Loucy (cell line): ENCODE data around the gene THAP7.
"Not testable (repeated sequence)": the region's sequence is repeated elsewhere in the genome, so short reads cannot be mapped to it uniquely, and the experiment has no call there.

Experiments
- H2AFZ ChIP-seq: fragments of 200-600 bp; sonication (generic); 2 replicates; pipeline ENCODE4 v1.6.0; 2016; ENCODE audit warnings: antibody characterized with exemption, mild to moderate bottlenecking, low read length, moderate library complexity
- H3F3A ChIP-seq: fragments of 200-600 bp; 2 replicates; pipeline ENCODE4 v1.6.0; 2016; ENCODE audit warnings: antibody characterized with exemption, low read depth, mild to moderate bottlenecking
- H3K27me3 ChIP-seq: fragments of 200-600 bp; sonication (generic); 2 replicates; pipeline ENCODE4 v1.6.1; 2014; ENCODE audit warnings: low read length, mild to moderate bottlenecking; ENCODE audit not compliant: insufficient read depth, poor library complexity, severe bottlenecking
- H3K36me3 ChIP-seq: fragments of 200-600 bp; sonication (generic); 2 replicates; pipeline ENCODE4 v1.6.1; 2016; ENCODE audit warnings: low read length; ENCODE audit not compliant: insufficient read depth
- H3K4me1 ChIP-seq: fragments of 200-600 bp; sonication (generic); 2 replicates; pipeline ENCODE4 v1.5.1; 2014; ENCODE audit warnings: low read length, mild to moderate bottlenecking; ENCODE audit not compliant: insufficient read depth, poor library complexity, severe bottlenecking
- H3K4me2 ChIP-seq: fragments of 200-600 bp; sonication (generic); 2 replicates; pipeline ENCODE4 v1.6.0; 2014; ENCODE audit warnings: antibody characterized with exemption, low read length, low read depth, mild to moderate bottlenecking; ENCODE audit not compliant: poor library complexity, severe bottlenecking
- H3K4me3 ChIP-seq: fragments of 200-600 bp; sonication (generic); 2 replicates; pipeline ENCODE4 v1.5.1; 2014; ENCODE audit warnings: low read length, mild to moderate bottlenecking, mixed read lengths; ENCODE audit not compliant: poor library complexity, severe bottlenecking
- H3K79me2 ChIP-seq: fragments of 200-600 bp; sonication (generic); 2 replicates; pipeline ENCODE4 v1.6.1; 2014; ENCODE audit warnings: low read length; ENCODE audit not compliant: insufficient read depth
- H3K9ac ChIP-seq: fragments of 200-600 bp; sonication (generic); 2 replicates; pipeline ENCODE4 v1.6.0; 2014; ENCODE audit warnings: mild to moderate bottlenecking, low read depth, low read length, moderate library complexity; ENCODE audit not compliant: poor library complexity, severe bottlenecking
- H3K9me2 ChIP-seq: fragments of 200-600 bp; sonication (generic); replicated peaks from 2 replicates; pipeline ENCODE4 v1.6.1; 2016; ENCODE audit warnings: low read depth, low read length, mixed read lengths
- H3K9me3 ChIP-seq: fragments of 200-600 bp; sonication (generic); 2 replicates; pipeline ENCODE4 v1.6.1; 2014; ENCODE audit warnings: mild to moderate bottlenecking, antibody characterized with exemption, low read length, low read depth; ENCODE audit not compliant: insufficient read depth
- H4K20me1 ChIP-seq: fragments of 200-600 bp; sonication (generic); 2 replicates; pipeline ENCODE4 v1.6.0; 2014; ENCODE audit warnings: antibody characterized with exemption, low read length, mild to moderate bottlenecking; ENCODE audit not compliant: insufficient read depth, poor library complexity, severe bottlenecking
- CTCF ChIP-seq: fragments of 200-600 bp; sonication (generic); conservative IDR thresholded peaks from 2 replicates; pipeline ENCODE4 v1.5.1; 2014; ENCODE audit warnings: mild to moderate bottlenecking, antibody characterized with exemption, low read length
- EZH2phosphoT487 ChIP-seq: fragments of 200-600 bp; IDR thresholded peaks from 2 replicates; pipeline ENCODE4 v1.6.1; 2018; ENCODE audit warnings: antibody characterized with exemption, mild to moderate bottlenecking, moderate library complexity, borderline replicate concordance

The THAP7 gene

GRCh38 chr22:20974336-20974955 lies 27.5 kb downstream of the THAP7 start:
- Histone ChIP-seq H2AFZ (no peak overlapping the region), H3K9me2 (no peaks in the 10 kb centered on the region), H4K20me1 (no peaks in the 10 kb centered on the region), H3K9ac (no peak overlapping the region), H3K36me3 (no peaks in the 10 kb centered on the region), H3K4me2 (no peak overlapping the region), H3F3A (no peaks in the 10 kb centered on the region), H3K79me2 (no peaks in the 10 kb centered on the region), H3K27me3 (no peaks in the 10 kb centered on the region), H3K9me3 (no peaks in the 10 kb centered on the region), H3K4me3 (no peak overlapping the region), H3K4me1 (no peaks in the 10 kb centered on the region)
- no peak for TF ChIP-seq CTCF
- no peak for TF ChIP-seq EZH2phosphoT487

- H3K36me3 ChIP-seq = no peaks in the 10 kb centered on the region
- H3K9me3 ChIP-seq = no peaks in the 10 kb centered on the region
- no peaks in the 10 kb centered on the region for H3F3A ChIP-seq
- H3K79me2 ChIP-seq = no peaks in the 10 kb centered on the region
- TF ChIP-seq CTCF = no peak
- TF ChIP-seq EZH2phosphoT487 = no peak
- H4K20me1 ChIP-seq = no peaks in the 10 kb centered on the region
- H3K4me2 ChIP-seq = no peak overlapping the region
- no peaks in the 10 kb centered on the region for H3K9me2 ChIP-seq
- no peak overlapping the region for H3K4me3 ChIP-seq
- H3K27me3 ChIP-seq = no peaks in the 10 kb centered on the region
- H3K9ac ChIP-seq = no peak overlapping the region
- no peak overlapping the region for H2AFZ ChIP-seq
- no peaks in the 10 kb centered on the region for H3K4me1 ChIP-seq
Measured at GRCh38 chr22:20973634-20974286, 28.2 kb downstream of the THAP7 start.

- H3K9ac ChIP-seq = no peak overlapping the region
- no peak for TF ChIP-seq EZH2phosphoT487
- no peak for TF ChIP-seq CTCF
- no peaks in the 10 kb centered on the region for H3K4me1 ChIP-seq
- no peak overlapping the region for H2AFZ ChIP-seq
- no peak overlapping the region for H3K4me3 ChIP-seq
- H4K20me1 ChIP-seq = no peaks in the 10 kb centered on the region
- no peaks in the 10 kb centered on the region for H3K9me3 ChIP-seq
- H3F3A ChIP-seq = no peaks in the 10 kb centered on the region
- no peaks in the 10 kb centered on the region for H3K9me2 ChIP-seq
- H3K79me2 ChIP-seq = no peaks in the 10 kb centered on the region
- no peak overlapping the region for H3K4me2 ChIP-seq
- no peaks in the 10 kb centered on the region for H3K36me3 ChIP-seq
- no peaks in the 10 kb centered on the region for H3K27me3 ChIP-seq
Measured at GRCh38 chr22:20972933-20973577, 28.9 kb downstream of the THAP7 start.

- H3K4me3 ChIP-seq, H3K9ac ChIP-seq, H3K4me2 ChIP-seq, H2AFZ ChIP-seq, H3K4me1 ChIP-seq, H3K27me3 ChIP-seq, H3K79me2 ChIP-seq, H3K9me2 ChIP-seq, H4K20me1 ChIP-seq, H3K9me3 ChIP-seq, H3K36me3 ChIP-seq, H3F3A ChIP-seq: not testable (repeated sequence)
Measured at GRCh38 chr22:20972014-20972694, 29.8 kb downstream of the THAP7 start.
